Measurements from ENCODE around the gene USP44.
"Not testable (repeated sequence)": the region's sequence is repeated elsewhere in the genome, so short reads cannot be mapped to it uniquely, and the experiment has no call there.

The USP44 gene

DNA sequence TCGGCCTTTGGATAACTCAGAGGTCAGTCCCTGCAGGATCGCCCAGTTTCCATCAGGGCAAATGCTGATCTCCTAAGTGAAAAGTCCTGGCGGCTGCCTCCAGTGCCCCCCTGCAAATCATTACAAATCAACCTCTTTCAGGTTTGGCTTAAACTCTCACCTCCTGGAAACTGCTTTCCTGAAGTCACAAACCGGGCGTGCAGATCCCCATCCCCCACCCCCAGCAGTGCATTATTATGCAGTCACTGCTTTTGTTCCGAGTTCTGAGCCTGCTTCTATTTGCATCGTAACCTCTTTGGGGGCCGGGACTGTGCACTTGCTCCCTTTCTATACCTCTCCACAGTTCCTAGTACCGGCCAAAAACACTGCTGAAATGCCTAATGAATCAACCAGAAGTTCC is at the start of gene USP44:
Gene USP44 (minus strand): TSS at position 172 of the 400 bp plus-strand sequence. CDS start 17,220 bp downstream, outside the sequence.
- DNase-seq = no peak

DNA sequence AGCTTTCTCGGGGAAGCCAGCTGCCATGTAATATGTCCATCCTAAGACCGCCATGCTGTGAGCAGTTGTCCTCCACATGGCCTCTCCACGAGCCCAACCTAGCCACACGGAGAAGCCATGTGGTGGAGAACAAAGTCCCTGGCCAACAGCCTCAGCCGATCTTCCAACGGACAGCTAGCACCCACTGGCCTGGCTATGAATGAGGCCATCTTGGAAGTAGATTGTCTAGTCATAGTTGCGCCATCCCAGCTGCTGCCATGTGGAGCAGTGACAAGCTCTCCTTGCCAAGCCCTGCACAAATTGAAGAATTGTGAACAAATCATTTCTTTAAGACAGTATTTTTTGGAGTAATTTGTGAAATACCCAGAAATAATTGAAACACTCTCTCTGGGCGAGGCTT is 49.3 kb upstream of the USP44 start:
- DNase-seq = no peak

- DNase-seq = no peak
These were observed 48.6 kb upstream of the USP44 start for GRCh38 chr12:95599880-95600279.

- no peak for DNase-seq
These were observed 42.9 kb upstream of the USP44 start for GRCh38 chr12:95594136-95594535.

- DNase-seq = no peak
These were observed 42.1 kb upstream of the USP44 start for GRCh38 chr12:95593266-95593871.

GRCh38 chr12:95591731-95592130 is 40.5 kb upstream of the USP44 start:
- no peak for DNase-seq

DNA sequence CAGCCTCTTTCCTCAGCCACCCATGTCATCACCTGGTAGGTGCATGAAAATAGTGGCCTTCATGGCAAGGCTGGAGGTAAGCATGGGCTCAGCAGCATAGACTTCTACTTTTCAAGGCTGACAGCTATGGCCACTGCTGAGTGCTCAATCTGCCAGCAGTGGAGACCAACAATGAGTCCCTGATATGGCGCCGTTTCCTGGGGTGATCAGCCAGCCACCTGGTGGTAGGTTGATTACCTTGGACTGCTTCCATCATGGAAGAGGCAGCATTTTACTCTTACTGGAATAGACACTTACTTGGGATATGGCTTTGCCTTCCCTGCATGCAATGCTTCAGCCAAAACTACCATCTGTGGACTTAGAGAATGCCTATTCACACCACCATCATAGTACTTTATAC is 39.5 kb upstream of the USP44 start:
- no peak for DNase-seq

GRCh38 chr12:95583933-95584332 is 32.7 kb upstream of the USP44 start:
- DNase-seq = no peak

DNA sequence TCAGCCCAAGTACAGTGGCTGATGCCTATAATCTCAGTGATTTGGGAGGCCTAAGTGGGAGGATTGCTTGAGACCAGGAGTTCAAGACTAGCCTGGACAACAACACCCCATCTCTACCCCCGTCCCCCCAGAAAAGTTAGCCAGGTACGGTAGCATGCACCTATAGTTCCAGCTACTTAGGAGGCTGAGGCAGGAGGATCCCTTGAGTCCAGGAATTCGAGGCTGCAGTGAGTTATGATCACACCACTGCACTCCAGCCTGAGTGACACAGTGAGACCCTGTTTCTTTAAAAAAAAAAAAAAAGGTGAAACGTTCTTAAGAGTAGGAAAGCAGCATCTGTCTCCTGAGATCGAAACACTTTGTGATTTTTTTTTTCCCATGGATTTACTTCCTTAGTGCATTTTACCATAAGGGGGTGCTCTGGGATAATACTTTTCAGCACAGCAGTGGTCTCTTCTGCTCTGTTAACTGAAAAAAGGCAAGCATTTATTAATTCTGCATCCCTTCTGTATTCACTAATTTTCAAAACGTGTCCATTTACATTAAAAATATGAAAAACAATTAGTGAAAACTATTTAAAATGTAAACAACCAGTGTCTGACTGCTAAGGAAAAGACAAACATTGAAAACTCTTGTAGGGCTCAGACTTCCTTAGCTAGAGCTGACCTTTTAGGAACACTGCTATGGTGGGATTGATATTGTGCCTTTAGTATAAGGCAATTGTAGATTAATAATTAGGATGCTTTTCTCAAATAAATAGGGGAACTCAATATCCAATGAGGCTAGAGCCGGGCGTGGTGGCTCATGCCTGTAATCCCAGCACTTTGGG is 31.2 kb upstream of the USP44 start:
- no peak for DNase-seq

DNA sequence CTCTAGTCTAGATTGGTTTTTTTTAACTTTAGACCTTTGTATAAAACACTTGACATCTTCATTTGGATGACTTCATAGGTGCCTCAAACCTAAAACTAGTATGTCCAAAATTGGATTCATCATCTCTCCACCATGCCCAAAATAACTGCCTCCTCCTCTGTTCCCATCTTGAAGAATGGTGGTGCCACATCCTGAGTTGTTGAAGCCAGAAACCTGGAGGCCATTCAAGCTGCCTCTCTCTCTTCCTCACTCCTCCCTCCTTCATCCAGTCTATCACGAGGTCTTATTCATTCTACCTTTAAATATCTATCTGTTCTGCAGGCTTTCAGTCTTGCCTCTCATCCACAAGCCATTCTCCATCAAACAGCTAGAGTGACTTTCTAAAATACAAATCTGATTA is 26.5 kb upstream of the USP44 start:
- DNase-seq = no peak

DNA sequence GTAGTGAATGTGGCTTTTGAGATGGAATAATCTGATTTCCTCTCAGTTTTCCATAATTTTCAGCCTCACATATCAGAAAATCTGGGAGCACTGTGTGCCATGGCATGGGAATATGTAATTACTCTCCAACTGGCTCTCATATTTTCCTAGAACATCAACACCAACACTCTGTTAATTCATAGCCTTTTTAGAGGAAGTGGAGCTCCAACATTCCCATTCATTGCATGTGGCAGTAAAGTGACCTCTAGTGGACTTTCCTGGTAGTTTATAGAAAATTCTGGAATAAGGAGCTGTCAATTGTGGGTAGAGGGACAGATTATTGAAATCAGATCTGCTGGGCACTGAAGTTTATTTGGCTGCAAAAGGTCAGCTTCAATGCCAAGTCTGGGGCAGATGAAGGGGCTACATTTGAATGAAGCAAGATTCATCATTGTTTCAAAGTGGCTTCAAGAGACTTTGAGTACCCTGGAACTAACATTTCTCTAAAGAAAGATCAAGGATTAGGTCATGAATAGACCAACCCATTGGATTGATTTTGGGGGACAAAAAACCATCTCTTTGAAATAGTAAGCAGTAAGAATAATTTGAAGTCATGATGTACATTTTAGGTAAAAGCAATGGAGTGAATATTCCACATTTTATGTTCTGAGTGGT is 23.6 kb upstream of the USP44 start:
- DNase-seq = no peak

DNA sequence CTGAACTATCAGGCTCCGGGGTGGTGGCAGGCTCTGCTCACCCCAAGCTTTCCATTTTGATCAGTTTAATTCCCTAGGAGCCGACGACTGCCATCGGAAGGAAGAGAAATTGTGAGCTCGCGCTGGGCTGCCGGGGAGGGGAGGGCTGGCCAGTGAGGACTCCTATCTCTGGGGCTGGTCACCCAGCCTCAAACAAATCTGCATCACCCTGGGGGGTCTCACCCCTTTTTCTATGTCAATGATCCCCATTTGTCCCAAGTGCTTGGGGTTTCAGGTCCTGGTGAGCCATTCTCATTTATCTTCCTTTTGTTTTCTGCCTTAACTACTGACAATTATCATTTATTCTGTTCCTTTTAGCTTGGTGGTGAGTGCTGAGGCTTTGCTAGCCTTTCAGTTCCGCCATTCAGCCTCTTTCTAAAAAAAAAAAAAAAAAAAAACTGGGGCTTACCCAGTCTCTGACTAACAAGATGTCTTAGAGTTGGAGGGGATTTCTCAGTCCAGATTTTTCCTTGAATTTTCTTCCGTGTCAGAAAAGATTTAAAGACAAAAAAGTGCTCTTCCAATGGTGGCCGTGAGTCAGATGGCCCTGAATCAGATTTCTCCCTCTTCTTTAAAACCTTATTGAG is 22.8 kb upstream of the USP44 start:
- no peak for DNase-seq

DNA sequence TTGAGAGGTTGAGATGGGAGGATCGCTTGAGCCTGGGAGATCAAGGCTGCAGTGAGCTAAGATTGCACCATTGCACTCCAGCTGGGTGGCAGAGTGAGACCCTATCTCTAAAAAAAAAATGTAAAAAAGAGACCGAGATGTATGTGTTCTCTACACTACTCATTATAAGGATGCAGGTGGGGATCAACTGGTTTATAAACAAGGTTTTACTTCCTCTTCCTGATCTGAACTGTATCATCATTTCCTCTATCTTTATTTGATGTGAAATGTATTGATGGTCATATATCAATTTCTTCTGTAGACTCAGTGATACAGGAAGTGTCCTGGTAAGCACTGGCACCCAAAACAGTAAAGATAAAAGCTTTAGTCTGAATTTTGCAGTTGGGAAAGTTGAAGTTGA is 20.1 kb upstream of the USP44 start:
- DNase-seq = no peak

- not testable (repeated sequence) for DNase-seq
These were observed 16.8 kb upstream of the USP44 start for GRCh38 chr12:95568045-95568444.

GRCh38 chr12:95557625-95558024 is 6.3 kb upstream of the USP44 start:
- no peak for DNase-seq

- no peak for DNase-seq
These were observed 3.3 kb upstream of the USP44 start for GRCh38 chr12:95554532-95555071.

- no peak for DNase-seq
These were observed 2.1 kb upstream of the USP44 start for GRCh38 chr12:95553197-95553943.

DNA sequence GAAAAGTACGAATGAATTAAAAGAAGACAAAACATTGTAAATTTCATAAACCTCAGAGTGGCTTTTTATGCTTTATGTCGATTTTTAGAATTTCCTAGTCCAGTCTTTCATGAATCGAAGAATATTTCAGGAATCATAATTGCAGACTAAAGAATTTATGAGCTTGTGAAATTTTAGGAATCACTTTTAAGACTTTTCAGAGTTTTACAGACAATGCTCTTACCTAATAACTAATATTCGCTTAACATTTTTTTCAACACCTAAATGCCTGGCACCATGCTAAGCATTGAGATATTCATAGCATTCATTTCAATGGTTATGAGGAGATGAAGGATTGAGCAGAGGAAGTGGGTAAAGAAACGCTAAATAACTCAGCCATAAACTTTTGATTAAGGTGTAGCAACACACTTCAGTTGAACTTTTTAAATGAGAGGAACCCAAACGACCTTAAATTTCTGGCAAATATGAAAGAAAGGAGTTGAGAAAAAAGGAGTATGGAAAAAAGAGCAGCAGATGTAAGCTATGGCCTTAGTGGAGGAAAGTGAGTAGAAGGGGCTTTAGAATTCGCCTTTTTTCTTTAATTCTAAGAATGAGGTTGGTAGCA is 739 bp upstream of the USP44 start:
- no peak for DNase-seq

DNA sequence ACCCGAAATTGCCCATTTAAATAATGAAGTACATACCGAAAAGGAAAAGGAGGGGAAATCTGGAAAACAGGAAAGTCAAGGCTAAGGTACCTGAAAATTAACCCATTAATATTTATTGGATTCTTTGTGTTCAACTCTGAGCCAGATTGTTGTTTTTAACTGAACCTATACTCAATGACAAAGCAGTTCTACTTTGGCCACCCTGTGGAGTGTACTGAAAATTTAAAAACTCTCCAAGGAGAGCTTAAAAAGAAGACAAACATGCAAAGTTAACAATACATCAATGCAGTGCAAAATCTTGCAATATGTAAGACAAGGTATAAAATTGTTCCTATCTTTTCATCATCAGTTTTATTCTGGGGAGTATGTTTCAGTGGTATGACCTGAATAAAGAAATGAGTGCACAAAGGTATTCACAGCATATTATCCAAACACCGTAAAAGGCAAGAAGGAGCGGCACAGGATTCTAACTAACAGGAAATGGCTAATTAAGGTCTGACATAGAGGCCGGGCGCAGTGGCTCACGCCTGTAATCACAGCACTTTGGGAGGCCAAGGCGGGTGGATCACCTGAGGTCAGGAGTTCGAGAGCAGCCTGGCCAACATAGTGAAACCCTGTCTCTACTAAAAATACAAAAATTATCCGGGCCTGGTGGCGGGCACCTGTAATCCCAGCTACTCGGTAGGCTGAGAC is 1.7 kb downstream of the USP44 start:
- DNase-seq = no peak

- DNase-seq = peak; percentile 76
These were observed 2.5 kb downstream of the USP44 start for GRCh38 chr12:95548539-95549391.

Measured in activated CD8-positive, alpha-beta memory T cell treated with anti-CD3 and anti-CD28 coated beads, Interleukin-2, amount 50 U/mL, for 4 hours (primary cell).